Measurements from ENCODE around the gene ERCC4.

DNA sequence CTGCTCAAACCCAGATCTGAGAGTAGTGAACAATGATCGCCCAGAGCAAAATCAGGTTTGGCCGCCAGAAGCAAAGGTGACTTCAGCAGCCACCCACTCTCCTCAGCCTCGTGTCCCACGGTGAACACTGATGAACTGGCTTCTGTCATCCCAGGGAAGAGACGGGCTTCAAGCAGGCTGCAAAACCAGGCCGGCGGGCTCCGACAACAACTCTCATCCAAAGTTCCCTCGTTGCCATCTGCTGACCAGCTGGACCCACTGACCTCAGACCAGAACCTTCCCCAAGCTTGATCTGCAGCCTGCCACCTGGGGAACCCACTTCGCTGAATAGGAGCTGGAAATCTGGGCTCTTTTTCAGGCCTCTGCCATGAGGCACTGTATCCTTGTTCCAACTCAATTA, 81.6 kb downstream of the ERCC4 start:
- TF ChIP-seq, protein P1, sequence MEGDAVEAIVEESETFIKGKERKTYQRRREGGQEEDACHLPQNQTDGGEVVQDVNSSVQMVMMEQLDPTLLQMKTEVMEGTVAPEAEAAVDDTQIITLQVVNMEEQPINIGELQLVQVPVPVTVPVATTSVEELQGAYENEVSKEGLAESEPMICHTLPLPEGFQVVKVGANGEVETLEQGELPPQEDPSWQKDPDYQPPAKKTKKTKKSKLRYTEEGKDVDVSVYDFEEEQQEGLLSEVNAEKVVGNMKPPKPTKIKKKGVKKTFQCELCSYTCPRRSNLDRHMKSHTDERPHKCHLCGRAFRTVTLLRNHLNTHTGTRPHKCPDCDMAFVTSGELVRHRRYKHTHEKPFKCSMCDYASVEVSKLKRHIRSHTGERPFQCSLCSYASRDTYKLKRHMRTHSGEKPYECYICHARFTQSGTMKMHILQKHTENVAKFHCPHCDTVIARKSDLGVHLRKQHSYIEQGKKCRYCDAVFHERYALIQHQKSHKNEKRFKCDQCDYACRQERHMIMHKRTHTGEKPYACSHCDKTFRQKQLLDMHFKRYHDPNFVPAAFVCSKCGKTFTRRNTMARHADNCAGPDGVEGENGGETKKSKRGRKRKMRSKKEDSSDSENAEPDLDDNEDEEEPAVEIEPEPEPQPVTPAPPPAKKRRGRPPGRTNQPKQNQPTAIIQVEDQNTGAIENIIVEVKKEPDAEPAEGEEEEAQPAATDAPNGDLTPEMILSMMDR (IDR thresholded peaks at IDR 0.05): no peak
- no peak for TF ChIP-seq POLR2A (IDR thresholded peaks at IDR 0.05)
- no peak for TF ChIP-seq POLR2AphosphoS5 (IDR thresholded peaks at IDR 0.05)
